Colon (tissue), 2 donors: ENCODE results near the gene PYGO2.
"Not testable (repeated sequence)": the region's sequence is repeated elsewhere in the genome, so short reads cannot be mapped to it uniquely, and the experiment has no call there.

Experiments
- FAIRE-seq: peaks from 2 replicates; lab custom pipeline; 2012; peaks lifted over from hg19 to GRCh38; lab: Jason Lieb, UNC
- donor health status: control.
- donor health status: control.

Gene PYGO2

DNA sequence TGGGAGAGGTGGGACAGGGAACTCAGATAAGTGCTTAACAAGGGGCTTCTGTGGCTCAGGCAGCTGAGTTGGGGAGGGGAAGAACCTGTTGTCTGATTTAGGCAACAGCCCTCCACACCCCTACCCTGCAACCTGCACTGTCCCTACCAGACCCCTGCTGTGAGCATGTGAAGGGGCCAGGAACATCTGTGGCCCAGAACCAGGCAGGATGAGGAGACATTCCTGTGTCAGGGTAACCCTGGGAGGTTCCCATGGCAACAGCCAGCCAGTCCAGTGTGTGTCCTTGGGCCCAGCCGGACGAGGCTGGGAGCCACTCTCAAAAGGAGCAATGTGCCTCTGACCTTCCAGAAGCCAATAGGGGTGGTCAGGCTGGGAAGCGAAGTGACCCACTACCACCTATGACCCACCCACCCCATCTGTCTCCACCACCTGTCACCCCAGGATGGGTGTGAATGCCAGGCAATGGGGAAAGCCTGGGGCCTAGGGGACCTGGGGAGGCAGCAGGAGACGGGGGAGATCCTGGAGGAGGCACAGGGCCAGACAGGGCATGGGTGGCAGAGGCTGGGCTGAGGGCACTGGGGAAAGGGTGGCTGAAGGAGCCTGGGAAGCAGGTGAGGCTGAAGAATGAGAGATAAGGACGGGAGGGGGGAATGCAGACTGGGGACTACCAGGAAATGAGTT, 20.1 kb downstream of the PYGO2 start:
- no peak for FAIRE-seq

DNA sequence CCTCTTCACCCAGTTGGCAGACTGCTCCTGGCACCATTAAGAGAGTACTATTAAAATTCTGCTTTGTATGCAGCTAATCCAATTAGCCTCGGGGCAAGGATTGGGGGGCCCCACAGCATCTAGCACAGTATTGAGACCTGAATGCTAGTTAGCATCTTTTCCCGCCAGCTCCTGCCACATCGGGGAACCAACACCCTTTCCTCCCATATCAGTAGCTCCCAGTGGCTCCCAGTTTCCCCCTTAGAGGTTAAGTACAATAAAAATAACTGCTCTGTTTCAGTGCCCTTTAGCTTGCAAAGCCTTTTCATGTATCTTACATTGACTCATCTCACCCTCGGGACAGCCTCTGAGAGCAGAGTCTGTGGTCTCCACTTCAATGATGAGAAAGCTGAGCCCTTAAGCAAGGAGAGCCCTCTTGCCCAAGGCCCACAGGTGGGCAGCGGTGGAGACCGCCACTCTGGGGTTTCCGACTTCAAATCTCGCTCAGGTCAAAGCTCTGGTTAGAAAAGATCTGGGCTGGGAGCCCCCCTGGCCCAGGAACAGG, 20.9 kb downstream of the PYGO2 start:
- no peak for FAIRE-seq

DNA sequence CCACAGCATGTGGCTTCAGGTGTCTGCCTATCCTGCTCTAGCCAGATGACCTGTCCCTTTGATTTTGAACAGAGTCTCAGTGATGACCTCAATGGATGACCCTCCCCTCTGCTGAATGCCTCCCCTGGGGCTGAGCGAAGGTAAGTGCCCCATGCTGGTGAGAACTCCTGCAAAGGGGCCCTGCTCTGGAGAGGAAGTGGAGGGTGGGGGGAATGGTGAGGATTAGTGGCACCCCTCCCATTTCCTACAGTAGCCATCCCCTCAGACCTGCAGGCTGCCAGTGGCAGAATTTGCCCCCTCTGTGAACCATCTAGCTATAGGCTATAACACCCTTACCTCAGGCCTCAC, 21.4 kb downstream of the PYGO2 start:
- FAIRE-seq, result no peak

DNA sequence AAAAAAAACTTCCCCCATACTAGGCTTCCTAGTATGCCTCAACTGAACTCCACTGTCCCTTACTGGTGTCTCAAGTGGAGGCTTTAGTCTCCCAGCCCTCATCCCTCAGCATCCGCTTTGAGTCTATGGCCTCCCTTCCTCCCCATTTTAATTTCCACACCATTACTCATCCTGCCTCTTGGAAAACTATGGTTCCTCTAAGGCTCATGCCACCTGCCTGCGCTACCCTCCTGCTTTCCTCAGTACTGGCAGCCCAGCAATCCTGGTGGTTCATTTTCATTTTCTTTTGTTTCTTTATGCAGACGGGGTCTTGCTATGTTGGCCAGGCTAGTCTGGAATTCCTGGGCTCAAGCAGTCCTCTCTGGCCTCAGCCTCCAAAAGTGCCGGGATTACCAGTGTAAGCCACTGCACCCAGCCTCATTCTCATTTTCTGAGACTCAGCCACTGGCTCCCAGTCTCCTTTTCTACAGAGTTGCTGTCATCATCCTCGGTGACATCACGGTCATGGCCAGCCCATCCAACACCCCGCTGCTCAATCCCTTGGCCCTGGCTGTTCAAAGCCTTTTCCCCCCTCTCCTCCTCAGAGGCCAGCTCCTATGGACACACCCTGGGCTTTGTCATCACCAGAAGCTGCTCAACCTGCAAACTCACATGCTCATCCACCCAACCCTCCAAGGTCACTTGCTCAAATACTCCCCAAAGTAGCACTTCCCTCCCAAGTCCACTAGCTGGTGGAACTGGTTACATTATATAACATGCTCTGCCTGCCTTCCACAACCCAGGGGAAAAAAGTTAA, 22.8 kb downstream of the PYGO2 start:
- FAIRE-seq, result no peak

DNA sequence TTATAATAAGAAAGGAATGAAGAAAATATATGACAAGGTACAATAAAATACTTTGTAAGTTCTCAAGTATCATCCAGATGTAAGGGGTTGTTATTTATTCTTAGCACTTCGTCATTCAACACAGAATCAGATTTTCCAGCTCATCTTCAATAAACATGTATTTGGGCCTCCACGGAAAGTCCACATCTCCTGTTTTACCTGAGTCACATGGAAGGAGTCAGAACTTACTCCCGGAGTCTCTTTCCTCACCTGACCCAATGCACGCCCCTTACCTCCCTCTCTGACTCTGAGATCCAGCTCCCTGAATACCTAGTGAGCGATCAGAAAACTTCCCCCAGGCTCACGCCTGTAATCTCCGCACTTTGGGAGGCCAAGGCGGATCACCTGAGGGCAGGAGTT, 23.6 kb downstream of the PYGO2 start:
- FAIRE-seq, result no peak

DNA sequence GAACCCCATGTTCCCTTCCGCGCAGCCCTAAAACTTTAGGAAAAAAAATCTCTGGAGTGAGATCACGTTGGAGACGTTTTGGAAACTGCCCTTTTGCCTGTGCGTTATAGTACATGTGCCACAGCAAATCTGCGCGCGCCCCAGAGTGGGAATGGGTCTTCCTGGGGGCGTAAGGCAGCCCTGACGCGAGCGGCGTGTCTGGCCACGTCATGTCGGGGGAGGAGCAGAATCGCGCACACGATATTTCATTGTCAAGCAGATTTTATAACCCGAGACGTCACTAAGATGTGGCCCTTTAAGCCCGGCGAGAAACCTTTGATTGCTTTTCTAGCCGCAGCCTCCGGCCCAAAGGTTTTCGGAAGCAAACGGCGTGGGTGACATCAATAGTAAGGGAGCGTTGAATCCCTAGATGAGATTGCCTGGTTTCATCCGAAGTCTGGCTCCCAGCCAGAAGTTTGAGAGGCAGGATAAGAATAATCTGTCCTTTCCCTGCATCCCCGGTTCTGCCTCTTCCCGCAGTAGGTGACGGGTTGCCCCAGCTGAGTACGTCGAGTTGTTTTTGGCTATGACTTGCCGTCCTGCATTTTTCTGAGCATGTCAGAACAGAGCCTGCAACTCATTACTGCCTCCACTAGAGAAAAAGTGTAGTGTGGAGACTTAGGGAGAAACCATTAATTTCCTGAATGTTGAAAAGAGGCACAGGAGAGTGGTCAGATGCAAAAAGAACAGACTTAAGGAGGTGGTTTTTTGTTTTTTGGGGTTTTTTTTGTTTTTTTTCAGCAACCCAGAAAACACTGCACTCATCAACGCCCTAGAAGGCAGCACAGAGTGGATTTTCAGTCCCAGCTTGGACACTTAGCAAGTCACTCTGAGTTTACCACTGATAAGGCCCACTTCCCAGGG, 24.2 kb downstream of the PYGO2 start:
- no peak for FAIRE-seq

DNA sequence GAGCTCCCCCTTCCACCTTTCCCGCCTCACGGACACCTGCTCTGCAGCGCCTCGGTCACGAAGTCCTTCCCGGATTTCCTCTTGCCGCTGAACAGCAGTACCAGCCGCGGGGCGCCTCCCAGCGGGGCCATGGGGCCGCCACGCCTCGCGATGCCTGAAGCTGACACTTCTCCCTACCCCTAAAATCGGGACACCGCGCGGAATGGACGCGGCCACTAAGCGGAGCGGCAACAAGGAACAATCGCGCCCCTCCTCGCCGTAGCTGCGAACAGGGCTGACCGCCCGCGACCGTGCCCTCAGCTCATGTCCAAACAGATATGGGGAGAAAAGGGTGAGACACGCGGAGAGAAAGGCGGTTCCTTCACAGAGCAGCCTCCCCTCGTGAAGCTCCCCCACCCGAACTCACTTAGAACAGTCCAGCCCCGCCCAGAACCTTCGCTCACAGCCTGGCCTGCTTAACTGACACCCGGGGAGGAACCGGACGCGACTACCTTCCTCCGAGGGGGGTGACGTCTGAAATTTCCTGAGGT, 25.0 kb downstream of the PYGO2 start, which contains the start of gene PMVK:
TSS of gene PMVK (minus strand) at position 165 of the 530 bp plus-strand sequence. CDS start at position 131, 34 bp downstream.
- no peak for FAIRE-seq

DNA sequence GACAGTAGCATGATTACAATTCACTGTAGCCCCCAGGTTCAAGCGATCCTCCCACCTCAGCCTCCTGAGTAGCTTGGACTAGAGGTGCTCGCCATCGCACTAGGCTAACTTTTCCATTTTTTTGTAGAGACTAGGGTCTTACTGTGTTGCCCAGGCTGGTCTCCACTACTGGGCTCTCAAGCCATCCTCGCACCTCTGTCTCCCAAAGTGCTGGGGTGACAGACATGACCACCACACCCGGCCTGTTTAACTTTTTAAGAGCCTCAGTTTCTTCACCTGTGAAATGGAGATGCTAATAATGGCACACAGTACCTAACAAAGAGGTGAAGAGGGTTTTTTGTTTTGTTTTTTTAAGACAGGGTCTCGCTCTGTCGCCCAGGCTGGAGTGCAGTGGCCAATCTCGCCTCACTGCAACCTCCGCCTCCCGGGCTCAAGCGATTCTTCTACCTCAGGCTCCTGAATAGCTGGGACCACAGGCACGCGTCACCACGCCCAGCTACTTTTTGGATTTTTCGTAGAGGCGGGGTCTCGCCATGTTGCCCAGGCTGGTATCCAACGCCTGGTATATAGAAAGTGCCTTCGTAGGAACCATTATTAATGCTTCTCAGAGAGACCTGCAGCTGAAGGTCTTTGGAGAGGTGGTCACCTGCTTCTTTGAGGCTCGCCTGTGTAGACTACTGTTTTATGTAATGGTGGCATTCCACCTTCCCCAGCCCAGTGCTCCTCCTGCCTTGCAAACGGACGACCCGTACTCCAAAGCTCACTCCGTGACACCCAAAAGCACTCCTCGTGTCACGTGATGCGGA, 25.6 kb downstream of the PYGO2 start:
- FAIRE-seq, result no peak

DNA sequence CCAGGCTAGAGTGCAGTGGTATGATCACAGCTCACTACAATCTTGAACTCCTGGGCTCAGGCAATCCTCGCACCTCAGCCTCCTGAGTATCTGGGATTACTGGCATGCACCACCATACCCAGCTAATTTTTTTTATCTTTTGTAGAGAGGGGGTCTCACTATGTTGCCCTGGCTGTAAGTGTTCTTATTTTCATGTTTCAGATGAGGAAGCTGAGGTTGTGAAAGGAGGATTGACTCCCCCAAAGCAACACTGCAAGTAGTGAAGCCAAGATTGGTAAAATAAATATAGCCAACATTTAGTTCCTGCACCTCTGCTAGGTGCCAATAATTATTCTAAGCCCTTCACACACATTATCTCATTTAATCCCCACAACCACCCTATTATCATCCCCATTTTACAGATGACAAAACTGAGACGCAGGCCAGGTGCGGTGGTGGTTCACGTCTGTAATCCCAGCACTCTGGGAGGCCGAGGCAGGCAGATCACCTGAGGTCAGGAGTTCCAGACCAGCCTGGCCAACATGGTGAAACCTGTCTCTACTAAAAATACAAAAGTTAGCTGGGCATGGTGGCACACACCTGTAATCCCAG, 27.1 kb downstream of the PYGO2 start:
- FAIRE-seq, result no peak

DNA sequence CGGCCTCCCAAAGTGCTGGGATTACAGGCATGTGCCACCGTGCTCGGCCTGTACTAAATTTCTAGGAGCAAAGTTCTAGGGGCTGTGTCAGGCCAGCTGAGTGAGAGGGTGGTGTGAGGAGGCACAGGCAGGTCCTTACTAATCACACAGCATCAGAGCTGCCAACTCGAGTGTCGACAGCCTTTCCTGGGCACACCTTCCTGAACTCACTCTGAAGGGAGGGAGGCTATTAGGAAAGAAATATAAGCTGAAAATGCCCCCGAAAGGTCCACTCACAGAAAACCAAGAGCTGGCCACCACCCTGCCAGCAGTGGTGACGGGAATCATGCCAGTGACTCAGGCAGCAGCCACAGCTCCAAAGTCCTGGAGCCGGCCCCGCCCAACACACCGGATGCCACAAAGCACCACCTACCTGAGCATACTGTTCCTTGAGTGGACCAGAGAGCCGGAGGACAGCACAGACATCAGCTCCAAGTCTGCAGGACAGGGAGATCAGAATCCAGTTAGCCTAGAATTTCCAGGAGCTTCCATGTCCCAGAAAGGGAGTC, 29.6 kb downstream of the PYGO2 start:
- FAIRE-seq, result no peak

DNA sequence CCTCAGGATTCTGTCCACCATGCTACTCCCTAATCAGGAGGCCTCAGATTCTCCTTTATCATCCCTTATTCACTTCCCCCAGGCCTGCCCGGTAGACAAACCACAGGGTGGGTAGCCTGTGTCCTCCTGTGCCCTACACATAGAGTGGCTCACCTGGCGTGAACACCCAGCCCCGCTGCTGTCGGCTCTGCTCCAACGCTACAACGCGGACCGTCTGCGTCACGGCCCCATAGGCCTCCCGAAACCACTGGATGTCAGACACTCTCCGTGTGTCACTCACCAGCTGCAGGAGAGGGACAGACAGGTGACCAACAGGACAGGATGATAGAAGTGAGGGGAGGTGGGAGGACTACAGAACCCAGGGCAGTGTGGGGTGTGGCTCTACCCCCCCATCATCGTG, 35.4 kb downstream of the PYGO2 start:
- FAIRE-seq, result no peak

DNA sequence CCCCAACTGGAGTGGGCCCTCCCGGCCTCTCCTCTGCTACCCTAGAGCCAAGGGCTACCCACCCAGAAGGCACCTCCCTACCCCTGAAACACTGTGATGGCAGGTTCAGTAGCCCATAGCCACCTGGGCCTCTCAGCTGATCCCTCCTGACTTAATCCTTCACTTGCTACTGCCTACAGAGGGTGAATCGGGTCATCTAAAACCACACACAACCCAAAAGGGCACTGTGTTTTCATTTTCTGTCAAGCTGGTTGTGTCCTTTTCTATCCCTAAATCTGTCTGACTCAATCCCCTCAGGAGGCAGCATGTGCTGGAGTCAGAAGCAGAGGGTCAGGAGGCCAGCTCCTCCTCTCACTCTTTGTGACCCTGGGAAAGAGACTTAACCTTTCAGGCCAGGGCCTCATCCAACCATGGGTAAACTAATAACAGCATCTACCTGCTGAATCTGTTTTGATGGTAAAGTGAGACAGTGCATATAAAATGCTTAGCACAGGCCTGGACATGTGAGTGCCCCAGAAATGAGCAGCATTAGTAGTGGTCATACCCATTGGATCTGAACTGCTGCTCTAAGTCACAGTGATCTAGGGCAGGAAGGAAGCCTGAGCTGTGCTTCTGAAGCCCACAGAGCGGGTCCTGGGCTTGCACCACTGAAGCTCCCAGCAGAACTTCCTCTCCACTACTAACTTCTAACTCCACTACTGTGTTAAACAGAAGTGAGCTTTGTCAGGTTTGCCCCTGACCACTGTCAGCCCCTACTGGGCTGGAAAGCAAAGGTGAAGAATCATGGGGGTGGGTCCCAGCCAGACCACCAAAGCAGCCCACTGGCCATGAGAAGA, 36.0 kb downstream of the PYGO2 start:
- FAIRE-seq, result no peak

DNA sequence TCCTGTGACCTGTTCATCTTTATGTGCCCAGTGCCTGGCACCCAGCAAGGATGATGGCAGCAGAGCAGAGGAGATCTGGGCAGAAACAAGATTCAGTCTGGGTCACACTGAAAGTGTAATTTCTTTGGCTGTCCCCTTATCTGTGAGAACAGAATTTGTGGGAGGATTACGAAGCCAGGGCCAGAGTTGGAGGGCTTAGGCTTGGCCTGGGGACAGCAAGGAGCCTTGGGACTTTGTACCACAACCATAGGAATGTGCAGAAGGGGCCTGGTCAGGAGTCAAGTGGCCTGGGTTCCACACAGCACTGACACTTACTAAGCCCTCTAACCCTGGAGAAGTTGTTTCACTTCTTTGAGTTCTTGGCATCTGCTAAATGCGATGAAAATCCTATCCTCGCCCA, 37.9 kb downstream of the PYGO2 start:
- FAIRE-seq, result no peak

DNA sequence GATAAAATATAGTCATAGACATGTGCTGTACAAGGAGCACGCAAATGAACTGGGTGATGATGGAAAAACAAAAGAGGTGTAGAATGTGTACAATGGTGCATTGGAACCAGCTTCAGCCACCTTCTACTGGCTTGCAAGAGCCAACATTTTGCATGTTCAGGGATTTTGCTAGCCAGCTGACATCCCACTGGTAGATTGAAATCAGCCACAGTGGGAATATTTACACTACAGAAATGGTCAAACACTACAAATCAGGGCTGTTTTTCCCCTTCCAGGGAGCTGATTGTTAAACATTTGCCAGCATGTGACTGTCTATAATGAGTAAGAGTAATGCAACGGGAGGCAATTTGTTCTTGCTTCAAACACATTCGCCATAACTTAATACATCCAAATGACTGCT, 48.3 kb downstream of the PYGO2 start:
- no peak for FAIRE-seq

DNA sequence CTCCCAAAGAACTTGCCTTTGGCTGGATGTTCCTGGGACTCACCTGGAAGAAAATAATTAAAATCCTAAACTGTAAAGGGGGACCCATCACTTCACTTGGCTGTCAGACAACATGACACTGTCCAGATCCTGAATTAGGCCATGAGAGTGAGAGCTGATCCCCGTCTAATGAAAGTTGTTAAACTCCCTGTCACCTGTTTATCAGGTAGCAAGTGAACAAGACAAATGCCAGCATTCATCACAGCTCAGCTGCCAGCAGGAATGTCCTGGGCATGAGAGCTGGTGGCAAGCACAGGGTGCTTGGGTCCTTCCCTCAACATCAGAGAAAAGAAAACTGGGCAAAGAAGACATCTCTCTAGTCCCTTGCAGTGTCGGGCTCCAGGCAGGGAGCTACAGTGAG, 48.8 kb downstream of the PYGO2 start:
- FAIRE-seq, result no peak

DNA sequence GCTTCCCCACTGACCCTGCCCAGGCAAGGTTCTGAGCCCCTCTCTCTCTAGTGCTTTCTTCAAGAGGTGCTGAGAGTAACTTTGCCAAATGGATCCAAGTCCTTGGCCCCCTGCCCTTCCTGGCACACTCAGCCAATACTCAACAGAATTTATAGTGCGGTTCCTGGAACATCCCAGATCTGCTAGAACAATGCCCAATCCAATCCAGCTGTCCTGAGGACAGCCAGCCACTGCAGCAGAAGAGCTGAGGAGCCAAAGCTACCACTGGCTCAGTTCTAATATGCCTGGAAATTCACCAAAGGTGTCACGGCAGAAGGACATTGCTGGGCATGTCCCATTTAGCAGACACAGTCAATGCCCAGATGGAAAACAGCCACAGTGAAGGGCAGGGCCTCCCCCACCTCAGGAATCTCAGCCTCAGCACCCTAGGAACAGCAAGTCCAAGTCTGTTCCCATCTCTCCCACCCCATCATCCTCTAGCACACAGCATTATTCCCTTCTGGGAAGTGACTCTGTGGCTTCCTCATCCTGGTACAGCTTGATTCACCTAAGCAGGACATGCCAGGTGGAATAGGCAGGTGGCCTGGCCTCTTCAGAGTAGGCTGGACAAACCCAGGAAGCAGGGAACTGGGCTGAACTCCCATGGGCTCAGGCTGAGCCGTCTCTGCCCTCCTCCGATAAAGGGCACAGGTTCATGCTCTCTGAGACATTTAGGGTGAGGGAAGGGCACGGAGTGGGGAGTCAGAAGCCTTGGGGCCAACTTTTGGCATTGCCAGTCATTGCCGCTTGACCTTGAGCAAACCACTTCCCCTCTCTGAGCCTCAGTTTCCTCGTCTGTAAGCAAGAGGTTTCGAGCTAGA, 49.7 kb downstream of the PYGO2 start:
- no peak for FAIRE-seq

DNA sequence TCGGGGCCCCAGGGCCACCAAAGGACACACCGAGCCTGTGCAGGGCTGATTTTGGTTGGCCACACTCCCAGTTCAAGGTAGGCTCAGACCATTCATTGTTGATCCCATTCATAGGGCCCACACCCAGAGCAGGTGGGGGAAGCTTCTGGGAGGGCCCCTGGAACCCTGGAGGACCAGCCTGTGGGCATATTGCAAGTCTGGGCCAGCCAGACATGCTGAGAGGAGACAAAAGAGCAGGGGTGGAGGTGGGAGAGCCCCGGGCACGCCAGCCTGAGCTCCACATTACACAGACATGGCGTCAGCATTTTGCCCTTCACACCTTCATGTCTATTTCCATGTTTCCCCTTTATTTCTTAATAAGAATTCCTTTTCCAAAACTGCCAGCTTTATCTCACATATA, 50.7 kb downstream of the PYGO2 start:
- no peak for FAIRE-seq

DNA sequence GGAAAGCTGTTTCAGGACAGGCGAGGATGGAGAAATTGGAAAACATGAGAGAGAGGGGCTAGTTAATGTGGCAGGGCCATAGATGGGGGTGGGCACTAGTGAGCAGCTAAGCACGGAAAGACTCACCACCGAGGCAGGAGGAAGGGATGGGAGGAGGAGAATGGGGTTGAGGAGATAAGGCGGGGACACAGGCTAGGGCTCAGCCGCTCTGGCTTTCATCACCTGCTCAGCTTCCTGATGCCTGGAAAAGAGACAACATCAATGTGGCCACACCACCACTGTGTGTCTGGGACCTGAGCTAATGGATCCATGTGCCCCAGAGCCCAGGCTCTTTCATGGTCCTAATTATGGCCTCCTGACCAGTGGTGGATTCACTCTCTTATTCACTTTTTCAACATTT, 52.6 kb downstream of the PYGO2 start:
- FAIRE-seq, result no peak

DNA sequence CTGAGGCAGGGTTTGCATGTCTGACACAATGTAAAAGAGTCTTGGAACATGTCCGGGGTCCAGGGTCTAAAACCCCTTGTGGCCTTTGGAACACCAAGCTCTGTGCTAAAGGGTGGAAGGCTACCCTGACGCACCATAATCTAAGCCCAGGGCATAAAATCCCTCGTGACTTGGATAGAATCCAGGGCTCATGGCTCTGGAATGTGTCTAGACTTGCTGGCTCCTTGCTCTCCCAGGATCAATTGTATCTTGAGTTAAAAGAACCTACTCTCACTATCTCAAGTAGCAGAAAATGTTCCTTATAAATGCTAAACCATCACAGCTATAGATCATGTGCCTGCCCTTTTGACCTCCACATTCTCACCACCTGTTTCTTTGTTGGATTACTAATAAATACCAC, 53.5 kb downstream of the PYGO2 start:
- FAIRE-seq, result not testable (repeated sequence)
